ENCODE data around the gene ARMH3.

DNA sequence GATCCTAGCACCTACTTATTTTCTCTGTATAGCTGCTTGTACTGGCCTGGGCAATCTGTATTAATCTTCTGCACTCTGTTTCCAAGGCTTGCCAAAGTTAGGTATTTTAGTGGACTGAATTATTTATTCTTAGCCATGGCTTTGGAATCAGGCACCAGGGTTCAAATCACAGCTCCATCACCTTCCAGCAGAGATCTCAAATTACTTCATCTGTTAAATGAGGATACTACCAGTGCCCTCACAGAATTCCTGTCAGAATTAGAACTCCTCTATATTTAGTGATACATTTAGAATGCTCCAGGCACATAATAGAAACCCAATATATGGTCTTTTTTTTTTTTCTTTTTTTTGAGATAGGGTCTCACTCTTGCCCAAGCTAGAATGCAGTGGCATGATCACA lies 17.6 kb downstream of the ARMH3 start:
- TF ChIP-seq, protein P1, sequence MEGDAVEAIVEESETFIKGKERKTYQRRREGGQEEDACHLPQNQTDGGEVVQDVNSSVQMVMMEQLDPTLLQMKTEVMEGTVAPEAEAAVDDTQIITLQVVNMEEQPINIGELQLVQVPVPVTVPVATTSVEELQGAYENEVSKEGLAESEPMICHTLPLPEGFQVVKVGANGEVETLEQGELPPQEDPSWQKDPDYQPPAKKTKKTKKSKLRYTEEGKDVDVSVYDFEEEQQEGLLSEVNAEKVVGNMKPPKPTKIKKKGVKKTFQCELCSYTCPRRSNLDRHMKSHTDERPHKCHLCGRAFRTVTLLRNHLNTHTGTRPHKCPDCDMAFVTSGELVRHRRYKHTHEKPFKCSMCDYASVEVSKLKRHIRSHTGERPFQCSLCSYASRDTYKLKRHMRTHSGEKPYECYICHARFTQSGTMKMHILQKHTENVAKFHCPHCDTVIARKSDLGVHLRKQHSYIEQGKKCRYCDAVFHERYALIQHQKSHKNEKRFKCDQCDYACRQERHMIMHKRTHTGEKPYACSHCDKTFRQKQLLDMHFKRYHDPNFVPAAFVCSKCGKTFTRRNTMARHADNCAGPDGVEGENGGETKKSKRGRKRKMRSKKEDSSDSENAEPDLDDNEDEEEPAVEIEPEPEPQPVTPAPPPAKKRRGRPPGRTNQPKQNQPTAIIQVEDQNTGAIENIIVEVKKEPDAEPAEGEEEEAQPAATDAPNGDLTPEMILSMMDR (conservative IDR thresholded peaks at IDR 0.05) = no peak
- TF ChIP-seq EZH2 (IDR thresholded peaks at IDR 0.05; ENCODE audit: low read depth) = no peak

Measured in PC-9 (cell line).